ENCODE results near the gene PCGF2. TPM values are rescaled to one million over a fixed set of nuclear protein-coding genes. Genes with fewer than 3 reads are reported as not detected.

The PCGF2 gene
- total and polyA plus RNA-seq, 9 of the 15 experiments (the other 6 are each of a cell fraction or from before 2014, with no cell fraction given): 1.3 to 33.4 (median 7.0) TPM

DNA sequence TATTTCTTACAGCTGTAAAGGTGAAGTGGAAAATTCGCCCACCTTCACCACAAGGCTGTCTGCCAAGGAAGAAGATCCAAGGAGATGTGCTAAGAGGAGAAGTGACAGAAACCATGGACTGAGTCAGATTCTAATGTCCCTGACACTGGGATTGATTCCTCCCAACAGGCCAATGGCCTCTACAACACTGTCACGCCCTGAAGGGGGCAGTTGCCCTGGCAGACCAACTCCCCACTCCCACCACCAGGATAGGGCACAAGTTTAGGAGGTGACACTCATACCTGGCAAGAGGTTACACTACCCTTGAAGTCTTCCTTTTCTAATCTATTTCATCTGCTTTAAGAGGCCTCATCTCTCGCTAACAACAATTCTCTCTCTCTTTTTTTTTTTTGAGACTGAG is 35.1 kb upstream of the PCGF2 start (continued):
- TF ChIP-seq TEAD1 (CRISPR knock-in tag; IDR thresholded peaks at IDR 0.05) (no peak), ZNF217 (CRISPR knock-in tag; IDR thresholded peaks at IDR 0.05) (no peak), CREB1 (IDR thresholded peaks at IDR 0.05) (no peak), CREB1 (CRISPR knock-in tag; IDR thresholded peaks at IDR 0.05) (no peak), TAF7 (tag; IDR thresholded peaks at IDR 0.05) (no peak), IRF9 (tag; IDR thresholded peaks at IDR 0.05) (no peak), FOXA1 (IDR thresholded peaks at IDR 0.05; ENCODE audit: borderline replicate concordance) (no peak)

DNA sequence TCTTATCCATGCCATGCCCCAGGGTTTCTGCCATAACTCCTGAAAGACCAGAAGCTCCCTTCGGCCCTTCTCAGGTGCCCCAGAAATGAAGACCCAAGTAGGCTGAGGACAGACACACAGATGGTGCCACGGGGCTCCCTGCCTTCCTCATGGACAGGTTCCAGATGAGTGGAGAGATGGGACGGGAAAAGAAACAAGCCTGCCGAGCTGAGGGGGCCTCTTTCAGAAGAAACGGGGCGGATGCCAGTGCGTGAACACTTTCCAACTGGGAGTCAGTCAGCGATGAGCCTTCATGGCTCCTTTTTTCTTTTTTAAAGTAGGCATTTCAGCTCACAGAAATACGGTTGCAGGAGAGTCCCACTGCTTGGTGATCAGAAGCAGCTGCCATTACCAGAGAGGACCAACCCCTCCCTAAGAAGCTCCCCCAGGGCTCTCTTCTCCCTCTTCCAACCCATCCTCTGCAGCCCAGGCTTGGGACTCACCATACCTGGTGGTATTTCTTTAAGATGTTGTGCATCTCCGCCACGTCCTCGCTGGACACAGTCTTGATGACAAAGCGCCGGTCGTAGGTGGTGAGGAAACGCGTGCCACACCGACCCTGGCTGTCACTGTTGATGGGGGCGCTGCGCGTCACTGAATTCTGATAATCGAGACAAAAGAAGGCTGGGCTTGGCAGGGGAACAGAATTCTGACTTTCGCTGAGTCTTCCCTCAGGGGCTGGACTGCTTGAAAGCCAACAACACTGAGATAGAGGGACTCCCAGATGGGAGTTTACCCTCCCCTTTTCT is 32.0 kb upstream of the PCGF2 start:
- CTCF ChIA-PET (ENCODE audit: low intra/inter-chr PET ratio): no interaction called here
- ATAC-seq: no peak
- Histone ChIP-seq H3K79me2 (ENCODE audit: control insufficient read depth, insufficient read depth, low read length) (no peaks in the 10 kb centered on the region), H3K27ac (ENCODE audit: extremely low read depth, low read depth, low read length) (no peak overlapping the region), H3K4me2 (ENCODE audit: insufficient read depth, low read length) (no peak overlapping the region), H3K36me3 (ENCODE audit: control insufficient read depth, insufficient read depth, low read length) (peaks cover 84% of the 10 kb centered on the region), H3K9me3 (replicated peaks; ENCODE audit: control insufficient read depth, insufficient read depth, low read depth, low read length) (no peaks in the 10 kb centered on the region), H3K9me1 (ENCODE audit: control insufficient read depth, insufficient read depth, low read length) (no peaks in the 10 kb centered on the region), H2AFZ (ENCODE audit: low read depth, low read length) (no peak overlapping the region), H4K20me1 (replicated peaks; ENCODE audit: control insufficient read depth, insufficient read depth, low read length) (no peaks in the 10 kb centered on the region), H3K4me3 (no peak overlapping the region), H3K4me1 (replicated peaks in 1 of 2; ENCODE audit: control insufficient read depth in 2 of 2, insufficient read depth in 2 of 2, low read length in 2 of 2) (no peaks in the 10 kb centered on the region), H3K27me3 (ENCODE audit: control insufficient read depth in 2 of 2, insufficient read depth in 2 of 2, low read length in 2 of 2) (no peaks in the 10 kb centered on the region), H3K9ac (ENCODE audit: insufficient read depth in 1 of 2, low read depth in 2 of 2, low read length in 2 of 2) (no peak overlapping the region)
- intact Hi-C loops (cut with micrococcal nuclease) (no loop called here), in situ Hi-C loops (cut with MboI) (no loop called here)
- no peak for DNase-seq (ENCODE audit: extremely low read depth in 1 of 4, low spot score in 3 of 4)
- 87% methylated on average over 20 of the region's 23 CpGs for WGBS (ENCODE audit: insufficient coverage, low coverage, missing lambda C conversion rate)
- TF ChIP-seq ZNF764 (CRISPR knock-in tag; IDR thresholded peaks at IDR 0.05; ENCODE audit: low read depth): no peak
- no peak for TF ChIP-seq CBX8 (IDR thresholded peaks at IDR 0.05; ENCODE audit: borderline replicate concordance, extremely low read depth, low read depth, low read length, poor library complexity, severe bottlenecking)
- no peak for TF ChIP-seq ZNF695 (CRISPR knock-in tag; IDR thresholded peaks at IDR 0.05)
- TF ChIP-seq SREBF1 (IDR thresholded peaks at IDR 0.05; ENCODE audit: borderline replicate concordance, low read depth, low read length): no peak
- no peak for TF ChIP-seq TRIM28 (IDR thresholded peaks at IDR 0.05)
- no peak for TF ChIP-seq ZNF253 (CRISPR knock-in tag; conservative IDR thresholded peaks at IDR 0.05)
- TF ChIP-seq CCNT2 (IDR thresholded peaks at IDR 0.05; ENCODE audit: borderline replicate concordance, extremely low read depth, insufficient read length, low read depth, low read length): no peak
- no peak for FAIRE-seq
- POLR2A ChIA-PET: interaction anchor here (0.6 to 1.6 kb wide), 4 partner anchors 15 to 315 kb away, joined by 3 to 6 read pairs (median 3); no protein-coding TSS in a partner anchor
- no TSS peak for BruUV-seq (replicated peaks)

All from K562 (cell line).